HS-5 (cell line): ENCODE data around the gene LBP.
"Not testable (repeated sequence)": the region's sequence is repeated elsewhere in the genome, so short reads cannot be mapped to it uniquely, and the experiment has no call there.

Experiments used
- DNase-seq: peaks from one replicate; pipeline ENCODE4 v3.0.0-alpha.2; 2012; ENCODE audit warnings: low read depth

The LBP gene

DNA sequence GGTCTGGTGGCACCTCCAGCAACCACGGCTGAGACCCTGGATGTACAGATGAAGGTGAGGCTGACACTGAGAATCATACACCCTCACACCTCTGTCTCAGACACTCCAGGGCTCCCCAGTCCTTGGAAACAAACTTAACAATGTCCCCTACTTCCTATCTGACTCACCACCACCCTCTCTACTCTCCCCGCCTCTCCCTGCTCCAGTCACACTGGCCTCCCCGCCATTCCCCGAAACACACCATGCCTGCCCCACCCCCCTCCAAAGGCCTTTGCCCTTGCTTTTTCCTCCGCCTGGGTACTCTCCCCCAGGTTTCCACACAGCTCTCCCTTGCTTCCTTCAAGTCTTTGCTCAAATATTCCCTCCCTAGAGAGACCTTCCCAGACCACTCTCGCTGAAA lies 26.1 kb upstream of the LBP start:
- DNase-seq, result no peak

DNA sequence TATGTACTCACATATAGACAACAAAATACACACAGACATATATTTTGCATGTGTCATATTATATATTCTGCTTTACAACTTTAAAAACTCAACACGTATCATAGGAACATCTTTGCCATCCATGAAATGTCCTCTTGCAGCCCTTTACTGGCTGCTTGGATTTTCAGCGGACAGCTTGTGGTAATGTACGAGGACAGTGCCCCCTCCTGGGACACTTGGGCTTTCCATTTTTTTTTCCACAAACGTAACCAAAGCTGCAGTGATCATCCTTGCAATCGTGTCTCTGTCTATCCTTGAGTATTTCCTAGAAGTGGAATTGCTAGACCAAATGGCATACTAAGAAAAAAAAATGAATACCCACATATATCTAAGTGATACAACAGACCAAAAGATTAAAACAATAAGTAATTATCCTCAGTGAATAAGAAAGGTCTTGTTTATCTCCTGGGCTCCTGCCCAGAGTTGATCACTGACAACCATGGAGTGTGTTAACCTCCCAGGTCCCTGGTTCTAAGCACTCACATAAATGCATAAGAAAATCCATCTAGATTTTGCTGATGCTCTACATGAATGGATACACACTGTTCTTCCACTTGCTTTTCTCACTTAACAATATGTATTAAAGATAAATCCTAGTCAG lies 24.2 kb upstream of the LBP start:
- DNase-seq, result peak; percentile 28

- no peak for DNase-seq
Measured at GRCh38 chr20:38324159-38324558, 22.1 kb upstream of the LBP start.

DNA sequence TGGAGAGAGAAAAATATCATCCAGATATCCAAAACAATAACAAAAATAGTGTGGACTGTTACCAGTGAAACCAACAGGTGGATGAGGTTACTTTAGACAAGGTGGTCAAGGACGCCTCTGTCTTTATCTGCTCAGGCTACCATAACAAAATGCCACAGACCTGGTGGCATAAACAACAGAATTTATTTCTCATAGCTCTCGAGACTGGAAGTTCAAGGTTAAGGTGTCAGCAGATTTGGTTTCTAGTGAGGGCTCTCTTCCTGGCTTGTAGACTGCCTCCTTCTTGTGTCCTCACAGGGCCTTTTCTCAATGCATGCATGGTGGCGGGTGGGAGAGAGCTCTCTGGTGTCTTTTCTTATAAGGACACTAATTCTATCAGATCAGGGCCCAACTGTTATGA lies 21.1 kb upstream of the LBP start:
- DNase-seq, result no peak

- no peak for DNase-seq
Measured at GRCh38 chr20:38325905-38326304, 20.4 kb upstream of the LBP start.

DNA sequence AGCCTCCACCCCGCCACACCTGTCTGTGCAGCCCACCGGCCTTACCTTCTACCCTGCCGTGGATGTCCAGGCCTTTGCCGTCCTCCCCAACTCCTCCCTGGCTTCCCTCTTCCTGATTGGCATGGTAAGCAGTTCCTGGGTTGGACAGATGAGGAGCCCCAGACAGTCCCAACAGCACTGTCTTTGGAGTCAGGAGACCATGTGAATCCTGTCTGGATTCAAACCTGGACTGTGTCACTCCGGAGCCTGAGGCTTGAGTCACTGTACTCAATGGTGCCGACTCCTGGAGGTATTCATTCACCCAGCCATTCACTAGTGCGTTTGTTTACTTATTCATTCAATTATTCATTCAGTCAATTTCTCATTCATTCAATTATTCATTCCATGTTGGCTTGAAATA lies 20.0 kb upstream of the LBP start:
- DNase-seq, result no peak

GRCh38 chr20:38330638-38331037 lies 15.6 kb upstream of the LBP start:
- no peak for DNase-seq

- no peak for DNase-seq
Measured at GRCh38 chr20:38331245-38331644, 15.0 kb upstream of the LBP start.

GRCh38 chr20:38331814-38332213 lies 14.5 kb upstream of the LBP start:
- DNase-seq, result no peak

- no peak for DNase-seq
Measured at GRCh38 chr20:38334016-38334415, 12.3 kb upstream of the LBP start.

GRCh38 chr20:38336726-38337125 lies 9.6 kb upstream of the LBP start:
- no peak for DNase-seq

DNA sequence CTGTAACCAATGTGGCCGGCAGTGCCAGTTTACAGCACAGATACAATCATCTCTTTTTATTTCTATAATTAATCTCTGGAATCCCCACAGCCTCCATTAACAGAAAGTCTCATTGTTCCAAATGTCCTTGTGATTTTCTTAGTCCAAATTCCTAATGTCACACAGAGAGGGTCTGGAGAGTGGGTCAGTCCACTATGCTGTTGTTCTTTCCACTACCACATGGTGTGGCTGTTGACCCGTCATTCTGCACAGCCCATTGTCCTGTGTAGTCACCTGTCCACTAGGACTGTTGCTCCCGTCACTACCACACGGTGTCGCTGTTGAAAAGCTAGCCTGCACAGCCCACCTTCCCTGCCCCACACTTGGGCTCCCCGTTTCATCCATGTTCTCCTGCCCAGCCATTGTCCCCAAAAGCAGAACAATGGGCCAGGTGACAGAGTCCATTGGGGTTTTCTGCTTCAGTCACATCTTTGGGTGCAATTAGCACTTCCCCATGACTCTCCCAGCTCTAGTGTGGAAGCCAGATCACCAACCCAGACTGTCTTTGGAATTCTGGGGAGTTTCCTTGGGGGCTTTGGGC lies 8.6 kb upstream of the LBP start:
- no peak for DNase-seq

- DNase-seq, result no peak
Measured at GRCh38 chr20:38338849-38339520, 7.3 kb upstream of the LBP start.

GRCh38 chr20:38339521-38339896 lies 6.8 kb upstream of the LBP start:
- not testable (repeated sequence) for DNase-seq

- DNase-seq, result no peak
Measured at GRCh38 chr20:38339997-38340396, 6.3 kb upstream of the LBP start.

DNA sequence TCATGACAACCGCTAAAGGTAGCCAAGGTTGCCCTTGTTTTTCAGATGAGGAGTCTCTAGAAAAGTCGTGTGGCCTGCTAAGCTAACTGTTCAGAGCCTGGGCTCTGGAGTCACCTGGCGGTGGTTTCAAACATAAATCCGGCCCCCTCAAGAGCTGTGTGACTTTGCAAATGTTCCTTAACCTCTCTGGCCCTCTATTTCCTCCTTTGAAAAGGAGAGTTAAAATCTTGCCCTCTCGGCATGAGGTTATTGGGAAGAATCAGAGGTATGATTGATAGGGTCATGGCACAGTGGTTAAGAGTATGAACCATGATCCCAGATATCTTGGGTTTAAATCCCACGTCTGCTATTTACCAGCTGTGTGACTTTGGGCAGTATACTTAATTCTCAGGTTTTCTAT lies 5.6 kb upstream of the LBP start:
- no peak for DNase-seq

DNA sequence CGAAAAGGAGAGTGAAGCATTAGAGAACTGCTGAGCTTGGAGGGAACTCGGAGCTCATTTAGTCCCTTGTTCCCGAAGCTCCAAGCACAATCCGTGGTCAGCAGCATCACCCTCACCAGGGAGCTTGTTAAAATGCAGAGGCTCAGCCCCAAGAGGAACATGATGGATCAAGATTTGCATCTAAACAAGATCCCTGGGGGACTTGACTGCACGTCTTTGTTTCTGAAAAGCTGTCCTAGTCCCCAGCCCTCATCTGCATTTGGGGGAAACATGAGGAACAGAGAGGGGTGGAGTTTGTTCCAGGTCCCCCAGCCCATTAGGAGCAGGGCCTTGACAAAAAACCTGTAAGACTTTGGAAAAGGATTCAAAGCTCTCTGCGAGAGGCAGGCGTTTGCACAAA lies 4.1 kb upstream of the LBP start:
- DNase-seq, result no peak

DNA sequence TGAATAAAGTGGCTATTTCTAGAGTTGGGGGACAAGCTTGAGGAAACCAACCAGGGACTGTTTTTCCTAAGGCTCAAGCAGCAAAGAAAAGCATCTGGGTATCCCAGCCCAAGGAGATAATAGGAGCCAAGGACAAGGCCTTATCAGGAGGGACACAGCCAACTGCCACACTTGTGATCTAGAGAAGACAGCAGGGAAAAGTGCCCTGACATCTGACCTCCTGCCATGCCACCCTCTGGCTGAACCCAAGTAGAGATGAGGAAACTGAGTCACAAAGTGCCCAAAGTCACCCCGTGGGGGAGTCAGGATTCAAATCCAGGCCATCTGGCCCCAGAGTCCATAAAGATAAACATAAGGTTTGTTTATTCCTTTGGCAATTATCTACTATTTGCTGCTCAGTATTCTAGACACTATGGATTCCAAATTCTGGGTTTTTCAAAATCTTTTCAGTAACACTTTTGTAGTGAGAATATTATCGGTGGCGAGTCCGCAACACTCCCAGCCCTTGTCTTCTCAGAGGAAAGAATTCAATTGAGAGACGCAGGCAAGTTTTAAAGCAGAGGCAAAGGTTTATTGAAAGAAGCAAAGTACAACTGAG lies 3.5 kb upstream of the LBP start:
- no peak for DNase-seq

DNA sequence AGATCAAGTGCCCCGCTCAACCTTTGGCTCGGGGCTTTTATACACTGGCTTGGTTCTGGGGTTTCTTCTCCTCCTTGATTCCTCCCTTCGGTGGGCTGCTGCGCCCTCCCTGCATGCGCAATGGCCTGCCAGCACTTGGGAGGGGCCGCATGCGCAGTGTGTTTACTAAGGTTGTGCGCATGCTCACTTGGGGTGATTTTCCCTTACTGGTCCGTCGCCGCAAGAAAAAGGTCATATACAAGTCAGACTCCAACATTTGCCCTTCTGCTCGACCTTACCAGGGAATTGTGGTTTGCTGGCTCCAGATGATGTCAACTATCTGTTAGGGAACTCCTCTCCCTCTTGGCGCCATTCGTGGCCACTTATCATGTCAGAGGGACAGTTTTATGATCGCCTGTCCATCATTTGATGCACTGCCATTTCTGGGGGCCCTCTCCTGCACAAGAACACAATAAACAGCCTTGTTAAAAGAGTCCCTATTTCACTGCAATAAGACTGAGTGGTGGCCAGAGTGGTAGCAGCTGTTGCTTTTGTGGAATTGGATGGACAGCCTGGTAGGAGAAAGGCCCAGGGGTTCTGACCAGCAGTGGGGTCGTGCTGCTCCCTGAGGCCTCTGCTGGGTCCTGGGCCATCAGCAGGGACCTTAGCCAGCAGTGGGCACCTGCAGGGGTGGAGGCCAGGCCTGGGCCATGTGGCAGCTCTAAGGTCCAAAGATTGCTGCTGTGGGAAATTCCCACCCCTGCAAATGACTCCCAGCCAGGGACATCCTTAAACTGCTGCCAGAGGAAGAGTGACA lies 2.8 kb upstream of the LBP start:
- no peak for DNase-seq

DNA sequence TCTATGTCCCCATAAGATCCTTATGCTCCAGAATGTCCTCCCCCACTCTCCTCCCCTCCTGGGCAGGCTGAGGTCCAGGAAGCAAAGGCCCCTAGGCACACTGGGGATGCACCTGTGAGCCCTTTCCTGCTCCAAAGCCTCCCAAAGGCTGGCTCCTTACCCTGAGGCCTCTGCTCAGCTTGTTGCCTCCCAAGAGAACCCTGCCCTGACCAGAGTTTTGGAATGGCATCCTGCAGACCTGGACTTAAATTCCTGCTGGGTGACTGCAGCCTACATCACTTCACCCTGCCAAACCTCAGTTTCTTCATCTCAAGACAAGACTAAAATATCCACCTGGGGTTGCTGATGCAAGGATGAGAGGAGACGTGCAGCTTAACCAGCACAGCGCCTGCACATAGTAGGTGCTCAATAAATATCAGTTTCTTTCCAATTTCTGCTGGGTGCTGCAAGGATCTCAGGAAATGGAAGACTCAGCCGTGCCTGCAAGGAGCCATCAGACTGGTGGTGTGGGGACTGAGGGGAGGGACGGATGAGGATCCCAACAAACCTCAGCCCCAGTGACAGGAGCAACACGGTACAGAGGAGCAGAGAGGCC lies 2.1 kb upstream of the LBP start:
- DNase-seq, result no peak

DNA sequence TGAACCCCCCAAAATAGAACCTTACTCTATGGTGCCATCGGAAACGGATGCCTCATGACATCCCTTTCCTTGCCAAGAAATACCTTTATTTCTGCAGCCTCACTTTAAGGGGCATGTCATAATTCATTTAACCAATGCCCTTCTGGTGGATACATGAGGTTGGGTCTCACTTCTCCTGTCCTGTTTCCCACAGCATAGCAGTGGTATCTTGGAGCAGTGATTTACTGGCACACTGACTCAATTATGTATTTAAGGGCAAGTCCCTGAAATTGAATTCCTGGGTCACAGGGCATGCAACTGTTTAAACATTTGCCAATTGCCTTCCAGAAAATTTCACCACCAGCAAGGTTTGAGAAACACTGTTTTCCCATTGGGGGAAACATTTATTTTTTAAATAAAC lies 639 bp upstream of the LBP start:
- DNase-seq, result no peak

DNA sequence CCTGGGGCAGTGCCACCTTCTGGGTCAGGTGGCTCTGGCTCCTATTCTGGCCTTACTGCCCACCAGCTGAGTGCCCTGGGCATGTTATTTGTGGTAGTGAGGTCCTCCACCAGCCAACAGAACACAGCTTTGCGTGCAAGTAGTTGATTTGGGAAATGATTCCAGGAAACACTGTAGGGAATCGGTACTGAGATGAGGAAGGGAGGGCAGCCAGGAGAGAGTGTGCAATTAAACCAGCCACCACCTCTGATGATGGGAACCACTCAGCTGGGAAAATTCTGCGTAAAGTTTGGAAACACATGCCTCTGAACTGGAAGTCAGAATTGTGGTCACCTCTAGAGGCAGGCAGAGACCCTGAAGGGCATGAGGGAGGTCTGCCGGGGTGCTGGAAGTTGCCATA lies 459 bp downstream of the LBP start:
- DNase-seq, result no peak
